Calu3 (cell line): ENCODE measurements around the gene TNNT1. TPM values are rescaled to one million over a fixed set of nuclear protein-coding genes. Genes with fewer than 3 reads are reported as not detected.
"Not testable (repeated sequence)": the region's sequence is repeated elsewhere in the genome, so short reads cannot be mapped to it uniquely, and the experiment has no call there.

Source experiments
- BruUV-seq: library from RNA; stranded (reverse); fragments of 400-500 nt; replicated peaks from 2 replicates; lab custom pipeline; 2021; lab: Mats Ljungman, UMichigan
- CTCF ChIA-PET: fragments of 300-600 bp; sonication (Branson Sonifier 250); formaldehyde crosslinking; loops from one replicate; lab custom pipeline; 2022; ENCODE audit warnings: antibody characterized with exemption; lab: Charles Lee
- DNase-seq: peaks from one replicate; pipeline ENCODE4 v3.0.0; 2022
- H3K27ac Mint-ChIP-seq: one replicate; pipeline ENCODE4 v1.8.0; 2022; ENCODE audit warnings: mixed read lengths; ENCODE audit not compliant: unreplicated experiment
- H3K27me3 Mint-ChIP-seq: one replicate; pipeline ENCODE4 v1.8.0; 2022; ENCODE audit warnings: mixed read lengths; ENCODE audit not compliant: unreplicated experiment
- H3K36me3 Mint-ChIP-seq: one replicate; pipeline ENCODE4 v1.8.0; 2022; ENCODE audit warnings: mild to moderate bottlenecking, moderate library complexity, mixed read lengths; ENCODE audit not compliant: insufficient read depth, unreplicated experiment
- H3K4me1 Mint-ChIP-seq: one replicate; pipeline ENCODE4 v1.8.0; 2022; ENCODE audit warnings: mild to moderate bottlenecking, low read depth, mixed read lengths; ENCODE audit not compliant: unreplicated experiment
- H3K4me3 Mint-ChIP-seq: one replicate; pipeline ENCODE4 v1.8.0; 2022; ENCODE audit warnings: mild to moderate bottlenecking, low read depth, moderate library complexity, mixed read lengths; ENCODE audit not compliant: unreplicated experiment
- H3K9me3 Mint-ChIP-seq: one replicate; pipeline ENCODE4 v1.8.0; 2022; ENCODE audit warnings: low read depth, mixed read lengths; ENCODE audit not compliant: unreplicated experiment
- CTCF ChIP-seq: fragments of 200-600 bp; IDR thresholded peaks from one replicate; pipeline ENCODE4 v1.8.0; 2022; ENCODE audit warnings: antibody characterized with exemption; ENCODE audit not compliant: unreplicated experiment
- intact Hi-C: fragments of 100-400 bp; cut with micrococcal nuclease; formaldehyde crosslinking; loops from one replicate; pipeline ENCODE4 v1.10.0; 2022; ENCODE audit not compliant: unreplicated experiment
- total RNA-seq: library from RNA; stranded (reverse); gene quantifications from 2 replicates; pipeline ENCODE4 v1.2.3, GENCODE V29; 2022

Gene TNNT1
- total RNA-seq, 1 experiment from 2014 or later, result 48.8 TPM

DNA sequence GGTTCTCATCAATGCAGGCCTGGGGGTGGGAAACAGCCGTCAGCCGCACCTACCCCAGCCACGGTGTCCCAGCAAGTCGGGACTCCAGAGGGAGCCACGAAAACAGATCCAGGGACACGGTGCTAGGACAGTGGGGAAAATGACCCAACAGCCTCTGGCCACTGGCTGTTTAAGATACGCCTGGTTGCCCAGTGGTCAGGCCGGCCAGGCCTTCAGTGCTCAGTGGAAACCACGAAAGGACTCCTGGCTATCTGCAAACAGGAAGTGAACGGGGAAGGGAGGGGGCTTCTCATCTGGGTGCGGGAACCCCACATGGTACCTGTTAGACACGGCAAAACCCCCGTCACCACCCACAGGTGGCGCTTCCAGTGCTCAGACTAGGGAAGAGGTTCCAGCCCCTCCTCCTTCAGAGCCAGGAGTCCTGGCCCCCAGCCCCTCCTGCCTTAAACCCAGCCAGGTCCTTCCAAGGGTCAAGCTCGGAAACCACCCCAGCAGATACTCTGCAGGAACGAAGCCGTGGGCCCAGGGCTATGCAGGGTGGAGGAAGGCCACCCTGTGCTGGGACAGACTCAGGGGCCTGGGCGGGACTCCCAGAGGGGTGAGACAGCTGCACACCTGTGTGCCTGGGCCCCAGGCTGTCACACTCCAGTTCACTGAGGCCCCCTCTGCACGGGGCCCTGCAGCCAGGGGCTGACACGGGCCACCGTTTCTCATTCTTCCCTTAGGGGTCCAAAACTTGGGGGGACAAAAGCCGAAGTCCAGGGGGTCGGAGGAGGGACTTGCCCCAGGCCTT lies 36.0 kb downstream of the TNNT1 start:
- no peak for DNase-seq
- intact Hi-C loops, result no loop called here
- no peaks in the 10 kb centered on the region for H3K27me3 Mint-ChIP-seq
- no peak overlapping the region for H3K4me3 Mint-ChIP-seq
- peaks cover 22% of the 10 kb centered on the region for H3K4me1 Mint-ChIP-seq
- peaks cover 31% of the 10 kb centered on the region for H3K36me3 Mint-ChIP-seq
- CTCF ChIA-PET, result interaction anchor here (0.8 kb wide), 1 partner anchor 364 kb away, joined by 5 read pairs; the partner anchor contains the start of gene ZNF628
- H3K9me3 Mint-ChIP-seq, result no peaks in the 10 kb centered on the region
- TF ChIP-seq CTCF, result no peak
- H3K27ac Mint-ChIP-seq, result no peak overlapping the region
- BruUV-seq, result no TSS peak

DNA sequence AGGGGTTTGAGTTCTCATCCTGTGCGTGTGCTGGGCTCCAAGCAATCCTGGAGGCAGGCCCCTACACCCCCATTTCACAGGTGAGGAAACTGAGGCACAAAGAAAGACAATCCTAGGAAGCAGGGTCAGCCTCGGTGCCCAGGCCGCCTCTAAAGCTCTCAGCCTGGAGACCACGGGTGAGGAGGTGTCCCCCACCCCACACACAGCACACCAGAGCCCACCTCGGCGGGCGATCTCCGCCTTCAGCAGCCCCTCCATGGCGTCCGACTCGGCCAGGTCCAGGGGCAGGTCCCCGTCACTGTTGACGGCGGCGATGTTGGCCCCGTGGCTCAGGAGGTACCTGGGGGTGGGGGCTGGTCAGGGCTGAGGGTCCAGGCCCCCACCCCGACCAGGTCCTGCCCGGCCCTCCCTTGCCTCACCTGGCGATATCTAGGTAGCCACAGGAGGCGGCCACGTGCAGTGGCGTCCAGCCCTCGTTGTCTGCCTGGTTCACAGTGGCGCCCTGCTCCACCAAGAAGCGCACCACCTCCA lies 36.7 kb downstream of the TNNT1 start:
- DNase-seq, result no peak
- intact Hi-C loops, result no loop called here
- peaks cover 22% of the 10 kb centered on the region for H3K4me1 Mint-ChIP-seq
- no peak for TF ChIP-seq CTCF
- no peaks in the 10 kb centered on the region for H3K9me3 Mint-ChIP-seq
- H3K27me3 Mint-ChIP-seq, result no peaks in the 10 kb centered on the region
- no peak overlapping the region for H3K27ac Mint-ChIP-seq
- CTCF ChIA-PET, result interaction anchor here (0.8 kb wide), 1 partner anchor 364 kb away, joined by 5 read pairs; the partner anchor contains the start of gene ZNF628
- no peak overlapping the region for H3K4me3 Mint-ChIP-seq
- peaks cover 24% of the 10 kb centered on the region for H3K36me3 Mint-ChIP-seq
- BruUV-seq, result no TSS peak

GRCh38 chr19:55111238-55111831 lies 37.7 kb downstream of the TNNT1 start:
- Mint-ChIP-seq H3K4me3 (no peak overlapping the region), H3K36me3 (peaks cover 15% of the 10 kb centered on the region), H3K27me3 (no peaks in the 10 kb centered on the region), H3K4me1 (peaks cover 19% of the 10 kb centered on the region), H3K27ac (no peak overlapping the region), H3K9me3 (no peaks in the 10 kb centered on the region)
- intact Hi-C loops, result no loop called here
- CTCF ChIA-PET, result no interaction called here
- no peak for TF ChIP-seq CTCF
- BruUV-seq, result no TSS peak
- no peak for DNase-seq

DNA sequence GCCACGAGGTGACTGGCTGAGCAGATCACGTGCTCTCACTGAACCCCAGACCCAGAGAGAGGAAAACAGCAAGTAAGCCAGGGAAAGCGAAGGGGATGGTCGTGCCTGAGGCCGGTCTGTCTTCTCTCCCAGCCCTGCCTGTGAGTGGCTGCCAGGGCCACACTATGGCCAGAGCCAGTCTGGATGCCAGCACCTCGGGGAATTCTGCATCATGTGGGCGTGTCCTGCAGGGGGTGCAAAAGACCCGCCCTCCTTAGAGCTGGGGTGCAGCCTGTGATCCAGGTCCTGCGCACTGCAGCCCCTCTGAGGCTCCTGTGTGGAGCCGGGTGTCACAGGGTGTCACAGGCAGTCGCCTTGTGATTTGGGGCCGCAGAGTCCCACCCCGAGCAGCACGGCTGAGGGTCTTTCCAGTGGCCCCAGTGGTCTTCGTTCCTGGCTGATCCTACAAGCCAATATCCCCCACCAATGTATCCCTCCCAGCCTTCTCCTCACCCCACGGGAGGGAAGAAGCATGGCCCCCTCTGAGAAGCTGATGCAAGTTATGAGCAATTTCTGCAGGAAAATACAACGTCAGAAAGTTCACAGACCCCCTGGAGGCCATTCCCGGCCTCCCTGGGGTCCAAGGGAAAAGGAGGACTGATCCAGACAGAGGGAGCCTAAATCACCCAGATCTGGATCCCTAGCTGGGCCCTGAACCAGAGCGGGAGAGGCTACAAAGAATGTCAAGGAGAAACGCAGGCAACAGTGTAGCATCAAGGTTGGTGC lies 39.3 kb downstream of the TNNT1 start:
- no peak for DNase-seq
- intact Hi-C loops, result no loop called here
- no peak overlapping the region for H3K27ac Mint-ChIP-seq
- no peak overlapping the region for H3K4me3 Mint-ChIP-seq
- no TSS peak for BruUV-seq
- H3K9me3 Mint-ChIP-seq, result no peaks in the 10 kb centered on the region
- CTCF ChIA-PET, result interaction anchor here (1.0 kb wide), 1 partner anchor 8 kb away, joined by 3 read pairs; no protein-coding TSS in a partner anchor
- H3K36me3 Mint-ChIP-seq, result peaks cover 11% of the 10 kb centered on the region
- H3K4me1 Mint-ChIP-seq, result peaks cover 2% of the 10 kb centered on the region
- H3K27me3 Mint-ChIP-seq, result no peaks in the 10 kb centered on the region
- no peak for TF ChIP-seq CTCF

GRCh38 chr19:55107252-55107651 lies 41.8 kb downstream of the TNNT1 start:
- H3K27ac Mint-ChIP-seq, DNase-seq, H3K4me1 Mint-ChIP-seq, BruUV-seq, intact Hi-C loops, CTCF ChIA-PET, H3K4me3 Mint-ChIP-seq, H3K27me3 Mint-ChIP-seq, H3K9me3 Mint-ChIP-seq: not testable (repeated sequence)
- peaks cover 23% of the 10 kb centered on the region for H3K36me3 Mint-ChIP-seq
